HEK293 (cell line): ENCODE measurements around the gene SLC7A9.

Source experiments
- MEIS1 ChIP-seq: sonication (generic); formaldehyde crosslinking; IDR thresholded peaks from 2 replicates; pipeline ENCODE4 v1.8.1; 2022; ENCODE audit warnings: missing genetic modification reagents, mild to moderate bottlenecking, borderline replicate concordance
- YY1 ChIP-seq: fragments of 450-650 bp; formaldehyde crosslinking; IDR thresholded peaks from 2 replicates; pipeline ENCODE4 v1.5.1; 2018; ENCODE audit warnings: missing biosample characterization, missing genetic modification characterization
- TF ChIP-seq, protein P1 (sequence below): fragments of 450-650 bp; formaldehyde crosslinking; IDR thresholded peaks from 2 replicates; pipeline ENCODE4 v1.5.1; 2016; ENCODE audit warnings: missing biosample characterization, missing genetic modification characterization

GRCh38 chr19:32886241-32886640 lies 16.7 kb upstream of the SLC7A9 start:
- TF ChIP-seq, protein P1, sequence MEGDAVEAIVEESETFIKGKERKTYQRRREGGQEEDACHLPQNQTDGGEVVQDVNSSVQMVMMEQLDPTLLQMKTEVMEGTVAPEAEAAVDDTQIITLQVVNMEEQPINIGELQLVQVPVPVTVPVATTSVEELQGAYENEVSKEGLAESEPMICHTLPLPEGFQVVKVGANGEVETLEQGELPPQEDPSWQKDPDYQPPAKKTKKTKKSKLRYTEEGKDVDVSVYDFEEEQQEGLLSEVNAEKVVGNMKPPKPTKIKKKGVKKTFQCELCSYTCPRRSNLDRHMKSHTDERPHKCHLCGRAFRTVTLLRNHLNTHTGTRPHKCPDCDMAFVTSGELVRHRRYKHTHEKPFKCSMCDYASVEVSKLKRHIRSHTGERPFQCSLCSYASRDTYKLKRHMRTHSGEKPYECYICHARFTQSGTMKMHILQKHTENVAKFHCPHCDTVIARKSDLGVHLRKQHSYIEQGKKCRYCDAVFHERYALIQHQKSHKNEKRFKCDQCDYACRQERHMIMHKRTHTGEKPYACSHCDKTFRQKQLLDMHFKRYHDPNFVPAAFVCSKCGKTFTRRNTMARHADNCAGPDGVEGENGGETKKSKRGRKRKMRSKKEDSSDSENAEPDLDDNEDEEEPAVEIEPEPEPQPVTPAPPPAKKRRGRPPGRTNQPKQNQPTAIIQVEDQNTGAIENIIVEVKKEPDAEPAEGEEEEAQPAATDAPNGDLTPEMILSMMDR (tag by site-specific recombination), result no peak
- no peak for TF ChIP-seq YY1 (tag by site-specific recombination)
- no peak for TF ChIP-seq MEIS1 (CRISPR knock-in tag)
